Measurements from ENCODE around the gene PIEZO2.

Gene PIEZO2

GRCh38 chr18:10771053-10771709 lies 378.2 kb downstream of the PIEZO2 start:
- no peak for DNase-seq

GRCh38 chr18:10770264-10770663 lies 379.1 kb downstream of the PIEZO2 start:
- no peak for DNase-seq

- no peak for DNase-seq
Measured at GRCh38 chr18:10768221-10768620, 381.1 kb downstream of the PIEZO2 start.

- DNase-seq, result no peak
Measured at GRCh38 chr18:10767658-10768057, 381.7 kb downstream of the PIEZO2 start.

GRCh38 chr18:10760986-10761385 lies 388.4 kb downstream of the PIEZO2 start:
- DNase-seq, result no peak

- DNase-seq, result no peak
Measured at GRCh38 chr18:10759241-10759640, 390.1 kb downstream of the PIEZO2 start.

- no peak for DNase-seq
Measured at GRCh38 chr18:10757946-10758345, 391.4 kb downstream of the PIEZO2 start.

- DNase-seq, result no peak
Measured at GRCh38 chr18:10757349-10757748, 392.0 kb downstream of the PIEZO2 start.

GRCh38 chr18:10755855-10756254 lies 393.5 kb downstream of the PIEZO2 start:
- no peak for DNase-seq

GRCh38 chr18:10754128-10754527 lies 395.2 kb downstream of the PIEZO2 start:
- DNase-seq, result no peak

GRCh38 chr18:10752382-10752781 lies 397.0 kb downstream of the PIEZO2 start:
- DNase-seq, result no peak

GRCh38 chr18:10751653-10752052 lies 397.7 kb downstream of the PIEZO2 start:
- DNase-seq, result no peak

GRCh38 chr18:10750191-10751035 lies 399.0 kb downstream of the PIEZO2 start:
- DNase-seq, result no peak

GRCh38 chr18:10748641-10749040 lies 400.7 kb downstream of the PIEZO2 start:
- DNase-seq, result no peak

GRCh38 chr18:10745971-10746370 lies 403.4 kb downstream of the PIEZO2 start:
- no peak for DNase-seq

- no peak for DNase-seq
Measured at GRCh38 chr18:10745219-10745618, 404.1 kb downstream of the PIEZO2 start.

GRCh38 chr18:10743766-10744165 lies 405.6 kb downstream of the PIEZO2 start:
- DNase-seq, result no peak

GRCh38 chr18:10739152-10739551 lies 410.2 kb downstream of the PIEZO2 start:
- DNase-seq, result no peak

GRCh38 chr18:10736984-10737383 lies 412.4 kb downstream of the PIEZO2 start:
- DNase-seq, result no peak

GRCh38 chr18:10732990-10733389 lies 416.4 kb downstream of the PIEZO2 start:
- DNase-seq, result no peak

GRCh38 chr18:10727477-10727876 lies 421.9 kb downstream of the PIEZO2 start:
- DNase-seq, result no peak

GRCh38 chr18:10726198-10727068 lies 422.9 kb downstream of the PIEZO2 start:
- DNase-seq, result peak; percentile 41

GRCh38 chr18:10724666-10725065 lies 424.7 kb downstream of the PIEZO2 start:
- DNase-seq, result no peak
